ENCODE measurements around the gene MINDY4. TPM values are rescaled to one million over a fixed set of nuclear protein-coding genes. Genes with fewer than 3 reads are reported as not detected.

Gene MINDY4
- total RNA-seq, 2 experiments from 2014 or later = 0.36 to 0.60 TPM

DNA sequence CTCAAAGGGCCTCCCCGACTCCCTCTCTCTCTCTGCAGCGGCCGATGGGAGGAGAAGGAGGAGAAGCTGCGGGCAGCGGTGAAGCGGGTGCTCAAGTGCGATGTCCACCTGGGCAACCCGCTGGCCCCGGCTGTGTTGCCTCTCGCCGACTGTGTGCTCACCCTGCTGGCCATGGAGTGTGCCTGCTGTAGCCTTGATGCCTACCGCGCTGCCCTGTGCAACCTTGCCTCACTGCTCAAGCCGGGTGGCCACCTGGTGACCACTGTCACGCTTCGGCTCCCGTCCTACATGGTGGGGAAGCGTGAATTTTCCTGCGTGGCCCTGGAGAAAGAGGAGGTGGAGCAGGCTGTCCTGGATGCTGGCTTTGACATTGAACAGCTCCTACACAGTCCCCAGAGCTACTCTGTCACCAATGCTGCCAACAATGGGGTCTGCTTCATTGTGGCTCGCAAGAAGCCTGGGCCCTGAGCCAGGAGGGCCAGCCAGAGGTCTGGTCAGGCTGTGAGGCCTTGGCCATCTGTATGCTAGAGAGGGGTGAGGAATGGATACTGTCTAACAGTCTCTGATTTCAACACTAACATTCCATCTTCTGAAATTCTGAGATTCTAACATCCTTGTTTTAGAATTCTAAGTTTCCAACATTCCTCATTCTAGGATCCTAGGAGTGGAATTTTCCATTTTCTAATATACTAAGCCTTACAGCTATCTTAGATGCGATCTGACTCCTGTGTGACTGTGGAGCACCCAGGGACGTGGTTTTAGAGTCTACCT lies 15.6 kb upstream of the MINDY4 start:
- no peak overlapping the region for H3K4me3 ChIP-seq (ENCODE audit: low read length)
- H3K36me3 Mint-ChIP-seq (ENCODE audit: low read depth) = no peaks in the 10 kb centered on the region
- no peak for DNase-seq

DNA sequence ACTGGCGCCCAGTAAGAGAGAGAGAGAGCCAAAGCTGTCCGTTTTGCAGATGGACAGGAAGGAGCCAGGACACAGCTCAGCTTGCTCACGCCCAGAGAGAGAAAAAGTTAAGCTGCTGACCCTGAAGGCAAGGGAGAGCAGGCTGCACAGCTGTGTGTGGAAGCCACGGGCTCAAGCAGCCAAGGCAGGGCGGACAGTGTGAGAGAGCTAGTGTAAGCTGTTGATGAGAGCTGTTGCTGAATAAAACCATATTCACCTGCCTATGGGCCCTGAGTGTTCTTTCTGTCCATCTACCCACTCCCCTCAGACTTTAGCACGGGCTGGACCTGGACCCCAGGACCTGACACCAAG lies 13.9 kb upstream of the MINDY4 start:
- Mint-ChIP-seq H3K27ac (no peak overlapping the region), H3K4me3 (no peak overlapping the region), H3K4me1 (ENCODE audit: low read depth) (no peaks in the 10 kb centered on the region), H3K36me3 (ENCODE audit: low read depth) (no peaks in the 10 kb centered on the region), H3K9me3 (no peaks in the 10 kb centered on the region), H3K27me3 (peaks cover 15% of the 10 kb centered on the region)
- no peaks in the 10 kb centered on the region for H3K36me3 ChIP-seq (ENCODE audit: insufficient read depth, low read length)
- TF ChIP-seq, protein P1, sequence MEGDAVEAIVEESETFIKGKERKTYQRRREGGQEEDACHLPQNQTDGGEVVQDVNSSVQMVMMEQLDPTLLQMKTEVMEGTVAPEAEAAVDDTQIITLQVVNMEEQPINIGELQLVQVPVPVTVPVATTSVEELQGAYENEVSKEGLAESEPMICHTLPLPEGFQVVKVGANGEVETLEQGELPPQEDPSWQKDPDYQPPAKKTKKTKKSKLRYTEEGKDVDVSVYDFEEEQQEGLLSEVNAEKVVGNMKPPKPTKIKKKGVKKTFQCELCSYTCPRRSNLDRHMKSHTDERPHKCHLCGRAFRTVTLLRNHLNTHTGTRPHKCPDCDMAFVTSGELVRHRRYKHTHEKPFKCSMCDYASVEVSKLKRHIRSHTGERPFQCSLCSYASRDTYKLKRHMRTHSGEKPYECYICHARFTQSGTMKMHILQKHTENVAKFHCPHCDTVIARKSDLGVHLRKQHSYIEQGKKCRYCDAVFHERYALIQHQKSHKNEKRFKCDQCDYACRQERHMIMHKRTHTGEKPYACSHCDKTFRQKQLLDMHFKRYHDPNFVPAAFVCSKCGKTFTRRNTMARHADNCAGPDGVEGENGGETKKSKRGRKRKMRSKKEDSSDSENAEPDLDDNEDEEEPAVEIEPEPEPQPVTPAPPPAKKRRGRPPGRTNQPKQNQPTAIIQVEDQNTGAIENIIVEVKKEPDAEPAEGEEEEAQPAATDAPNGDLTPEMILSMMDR (IDR thresholded peaks at IDR 0.05) = no peak
- no peak overlapping the region for H3K4me3 ChIP-seq (ENCODE audit: low read length)
- ATAC-seq (ENCODE audit: poor library complexity) (no peak), DNase-seq (no peak)
- H3K27ac ChIP-seq (ENCODE audit: low read depth in 1 of 2, low read length in 2 of 2) = no peak overlapping the region
- intact Hi-C loops (cut with DNase I, micrococcal nuclease) = no loop called here
- H3K4me1 ChIP-seq (ENCODE audit: insufficient read depth, low read length) = no peaks in the 10 kb centered on the region
- ChIA-PET POLR2A (no interaction called here), CTCF (no interaction called here)
- H3K9me3 ChIP-seq (ENCODE audit: control insufficient read depth in 1 of 2, insufficient read depth in 1 of 2, low read length in 2 of 2) = no peaks in the 10 kb centered on the region
- H3K27me3 ChIP-seq (ENCODE audit: control insufficient read depth in 1 of 2, insufficient read depth in 2 of 2, low read length in 2 of 2) = peaks cover 0 to 4% of the 10 kb centered on the region in 2 experiments

More for the DNA sequence above, 15.6 kb upstream of the MINDY4 start:
- TF ChIP-seq, protein P1 (IDR thresholded peaks at IDR 0.05) = no peak
- Histone ChIP-seq H3K27me3 (ENCODE audit: control insufficient read depth in 1 of 2, insufficient read depth in 2 of 2, low read length in 2 of 2) (peaks cover 0 to 4% of the 10 kb centered on the region in 2 experiments), H3K36me3 (ENCODE audit: insufficient read depth, low read length) (no peaks in the 10 kb centered on the region), H3K4me1 (ENCODE audit: insufficient read depth, low read length) (no peaks in the 10 kb centered on the region), H3K27ac (ENCODE audit: low read depth in 1 of 2, low read length in 2 of 2) (no peak overlapping the region), H3K9me3 (ENCODE audit: control insufficient read depth in 1 of 2, insufficient read depth in 1 of 2, low read length in 2 of 2) (no peaks in the 10 kb centered on the region)
- CTCF ChIA-PET = no interaction called here
- H3K4me1 Mint-ChIP-seq (ENCODE audit: low read depth) = no peaks in the 10 kb centered on the region
- POLR2A ChIA-PET = no interaction called here
- intact Hi-C loops (cut with DNase I, micrococcal nuclease) = no loop called here
- ATAC-seq (ENCODE audit: poor library complexity) = no peak
- H3K9me3 Mint-ChIP-seq = no peaks in the 10 kb centered on the region
- no peak overlapping the region for H3K27ac Mint-ChIP-seq
- H3K4me3 Mint-ChIP-seq = no peak overlapping the region
- H3K27me3 Mint-ChIP-seq = peaks cover 13% of the 10 kb centered on the region

DNA sequence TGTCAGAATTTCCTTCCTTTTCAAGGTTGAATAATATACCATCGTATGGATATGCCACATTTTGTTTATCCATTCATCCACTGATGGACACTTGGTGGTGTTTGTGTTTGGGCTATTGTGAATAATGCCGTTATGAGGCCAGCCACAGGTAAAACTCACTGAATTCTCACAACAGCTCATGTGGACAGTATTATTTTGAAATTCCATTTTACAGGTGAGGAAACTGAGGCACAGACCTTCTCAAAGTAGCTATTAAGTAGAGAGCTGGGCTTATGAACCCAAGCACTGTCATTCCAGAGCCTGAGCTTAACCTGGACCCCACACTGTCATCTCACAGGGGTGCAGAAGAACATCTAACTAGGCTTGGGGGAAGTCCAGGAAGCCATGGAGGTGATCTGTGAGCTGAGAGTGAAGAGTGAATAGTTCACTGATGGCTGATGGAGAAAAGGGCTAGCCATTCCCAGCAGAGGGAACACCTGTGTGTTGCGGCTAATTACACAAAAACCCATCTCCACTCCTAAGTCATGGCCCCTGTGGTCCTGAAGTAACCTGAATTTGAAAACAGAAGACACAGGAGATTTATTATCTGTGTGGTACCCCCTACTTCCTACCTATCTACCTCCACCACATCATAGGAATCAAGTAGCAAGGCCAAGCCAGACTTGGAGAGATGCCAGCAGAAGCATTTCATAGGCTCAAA lies 10.6 kb upstream of the MINDY4 start:
- intact Hi-C loops (cut with DNase I, micrococcal nuclease) = no loop called here
- POLR2A ChIA-PET = no interaction called here

More for the DNA sequence above, 10.6 kb upstream of the MINDY4 start:
- DNase-seq (no peak), ATAC-seq (ENCODE audit: poor library complexity) (no peak)
- no peaks in the 10 kb centered on the region for H3K36me3 Mint-ChIP-seq (ENCODE audit: low read depth)
- H3K4me3 Mint-ChIP-seq = no peak overlapping the region
- no peaks in the 10 kb centered on the region for H3K4me1 ChIP-seq (ENCODE audit: insufficient read depth, low read length)
- peaks cover 15% of the 10 kb centered on the region for H3K27me3 Mint-ChIP-seq
- no peaks in the 10 kb centered on the region for H3K9me3 ChIP-seq (ENCODE audit: control insufficient read depth in 1 of 2, insufficient read depth in 1 of 2, low read length in 2 of 2)
- peaks cover 0 to 4% of the 10 kb centered on the region in 2 experiments for H3K27me3 ChIP-seq (ENCODE audit: control insufficient read depth in 1 of 2, insufficient read depth in 2 of 2, low read length in 2 of 2)
- no peak overlapping the region for H3K27ac ChIP-seq (ENCODE audit: low read depth in 1 of 2, low read length in 2 of 2)
- CTCF ChIA-PET = no interaction called here
- TF ChIP-seq, protein P1 (IDR thresholded peaks at IDR 0.05) = no peak
- no peaks in the 10 kb centered on the region for H3K36me3 ChIP-seq (ENCODE audit: insufficient read depth, low read length)
- no peak overlapping the region for H3K27ac Mint-ChIP-seq
- H3K9me3 Mint-ChIP-seq = no peaks in the 10 kb centered on the region
- H3K4me1 Mint-ChIP-seq (ENCODE audit: low read depth) = no peaks in the 10 kb centered on the region
- H3K4me3 ChIP-seq (ENCODE audit: low read length) = no peak overlapping the region

Data from CD4-positive, alpha-beta T cell (primary cell).